AG04449 (cell line): Measurements from ENCODE around the gene ARV1.

Source experiments
- CTCF ChIA-PET: fragments of 350-600 bp; formaldehyde crosslinking; extraction: SDS; loops from one replicate; lab custom pipeline; 2021; ENCODE audit warnings: antibody characterized with exemption; lab: Yijun Ruan, JAX
- POLR2A ChIA-PET: fragments of 400-600, 350-600 bp; formaldehyde crosslinking; extraction: SDS; loops from one replicate; lab custom pipeline; 2020; ENCODE audit warnings: antibody characterized with exemption, inconsistent platforms; lab: Yijun Ruan, JAX
- DNase-seq: peaks from one replicate; pipeline ENCODE4 v3.0.0-alpha.2; 2010; ENCODE audit warnings: low read depth, low spot score
- H3K4me3 ChIP-seq: 2 replicates; pipeline ENCODE4 v1.5.1; 2011; ENCODE audit warnings: low read depth, mild to moderate bottlenecking, control low read depth, low read length
- TF ChIP-seq, protein P1 (sequence below): IDR thresholded peaks from one replicate; pipeline ENCODE4 v1.5.1; 2011; ENCODE audit warnings: mild to moderate bottlenecking, moderate library complexity, low read length, control low read depth, inconsistent platforms; ENCODE audit not compliant: insufficient read depth; ENCODE audit errors: missing control alignments

The ARV1 gene

DNA sequence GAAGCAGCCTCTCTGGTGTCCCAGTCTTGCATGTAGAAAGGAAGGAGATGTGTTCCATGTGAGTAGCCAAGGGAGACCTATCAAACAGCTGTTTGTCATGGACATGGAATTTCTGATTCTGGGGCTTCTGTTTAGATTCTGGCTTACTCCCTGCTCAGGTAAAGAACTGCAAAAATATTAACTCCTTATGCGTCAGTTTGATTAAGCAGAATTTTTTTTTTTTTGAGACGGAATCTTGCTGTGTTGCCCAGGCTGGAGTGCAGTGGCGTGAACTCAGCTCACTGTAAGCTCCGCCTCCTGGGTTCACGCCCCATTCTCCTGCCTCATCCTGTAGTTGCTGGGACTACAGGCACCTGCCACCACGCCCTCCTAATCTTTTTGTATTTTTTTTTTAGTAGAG lies 6.8 kb downstream of the ARV1 start:
- DNase-seq = no peak
- TF ChIP-seq, protein P1, sequence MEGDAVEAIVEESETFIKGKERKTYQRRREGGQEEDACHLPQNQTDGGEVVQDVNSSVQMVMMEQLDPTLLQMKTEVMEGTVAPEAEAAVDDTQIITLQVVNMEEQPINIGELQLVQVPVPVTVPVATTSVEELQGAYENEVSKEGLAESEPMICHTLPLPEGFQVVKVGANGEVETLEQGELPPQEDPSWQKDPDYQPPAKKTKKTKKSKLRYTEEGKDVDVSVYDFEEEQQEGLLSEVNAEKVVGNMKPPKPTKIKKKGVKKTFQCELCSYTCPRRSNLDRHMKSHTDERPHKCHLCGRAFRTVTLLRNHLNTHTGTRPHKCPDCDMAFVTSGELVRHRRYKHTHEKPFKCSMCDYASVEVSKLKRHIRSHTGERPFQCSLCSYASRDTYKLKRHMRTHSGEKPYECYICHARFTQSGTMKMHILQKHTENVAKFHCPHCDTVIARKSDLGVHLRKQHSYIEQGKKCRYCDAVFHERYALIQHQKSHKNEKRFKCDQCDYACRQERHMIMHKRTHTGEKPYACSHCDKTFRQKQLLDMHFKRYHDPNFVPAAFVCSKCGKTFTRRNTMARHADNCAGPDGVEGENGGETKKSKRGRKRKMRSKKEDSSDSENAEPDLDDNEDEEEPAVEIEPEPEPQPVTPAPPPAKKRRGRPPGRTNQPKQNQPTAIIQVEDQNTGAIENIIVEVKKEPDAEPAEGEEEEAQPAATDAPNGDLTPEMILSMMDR = no peak
- POLR2A ChIA-PET = no interaction called here
- H3K4me3 ChIP-seq = no peak overlapping the region
- CTCF ChIA-PET = interaction anchor here (1.5 kb wide), 1 partner anchor 221 kb away, joined by 3 read pairs; no protein-coding TSS in a partner anchor

DNA sequence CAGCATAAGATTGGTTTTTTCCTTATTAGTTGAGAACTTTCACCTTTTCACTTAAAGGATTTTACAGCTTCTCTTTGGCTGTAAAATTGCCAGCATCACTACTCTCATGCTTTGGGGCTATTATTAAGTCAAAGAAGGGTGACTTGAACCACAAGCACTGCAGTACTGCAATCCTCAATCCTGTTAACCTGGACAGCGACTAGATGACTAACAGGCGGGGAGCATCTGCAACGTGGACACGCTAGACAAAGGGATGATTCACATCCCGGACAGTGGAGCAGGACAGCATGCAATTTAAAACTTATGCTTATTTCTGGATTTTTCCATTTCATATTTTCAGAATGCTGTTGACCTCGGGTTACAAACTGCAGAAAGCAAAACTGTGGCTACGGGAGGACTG lies 8.1 kb downstream of the ARV1 start:
- ChIA-PET CTCF (interaction anchor here (1.4 to 2.5 kb wide), 3 partner anchors 12 to 220 kb away, joined by 3 to 10 read pairs (median 3); no protein-coding TSS in a partner anchor), POLR2A (interaction anchor here (0.7 kb wide), 1 partner anchor 8 kb away, joined by 3 read pairs; the partner anchor contains the start of genes ARV1 and TTC13)
- DNase-seq = peak; percentile 23
- H3K4me3 ChIP-seq = no peak overlapping the region
- TF ChIP-seq, protein P1 = no peak

DNA sequence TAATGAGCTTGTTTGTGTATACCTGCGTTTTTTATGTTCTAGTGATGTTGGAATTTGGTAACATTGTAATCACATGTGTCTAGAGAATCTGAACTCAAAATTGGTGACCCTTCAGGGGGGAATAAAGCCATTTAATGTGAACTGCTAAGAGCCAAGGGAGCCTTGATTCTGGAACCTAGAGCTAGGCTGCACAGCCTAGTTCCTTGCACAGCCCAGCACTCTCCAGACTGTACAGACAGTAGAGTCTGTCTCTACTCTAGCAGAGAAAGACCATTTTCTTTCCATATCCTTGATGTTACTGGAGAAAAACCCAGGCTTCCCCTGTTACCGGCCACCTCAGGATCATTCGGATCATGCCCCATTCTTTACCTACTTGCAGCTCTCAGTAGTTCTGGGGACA lies 8.6 kb downstream of the ARV1 start:
- CTCF ChIA-PET = interaction anchor here (0.9 to 2.5 kb wide), 4 partner anchors 11 to 200 kb away, joined by 3 to 10 read pairs (median 4); no protein-coding TSS in a partner anchor
- H3K4me3 ChIP-seq = no peak overlapping the region
- POLR2A ChIA-PET = interaction anchor here (0.7 kb wide), 2 partner anchors 9 to 152 kb away, joined by 3 read pairs; partner anchors contain the start of genes ARV1 and TTC13
- DNase-seq = no peak
- TF ChIP-seq, protein P1 = no peak

DNA sequence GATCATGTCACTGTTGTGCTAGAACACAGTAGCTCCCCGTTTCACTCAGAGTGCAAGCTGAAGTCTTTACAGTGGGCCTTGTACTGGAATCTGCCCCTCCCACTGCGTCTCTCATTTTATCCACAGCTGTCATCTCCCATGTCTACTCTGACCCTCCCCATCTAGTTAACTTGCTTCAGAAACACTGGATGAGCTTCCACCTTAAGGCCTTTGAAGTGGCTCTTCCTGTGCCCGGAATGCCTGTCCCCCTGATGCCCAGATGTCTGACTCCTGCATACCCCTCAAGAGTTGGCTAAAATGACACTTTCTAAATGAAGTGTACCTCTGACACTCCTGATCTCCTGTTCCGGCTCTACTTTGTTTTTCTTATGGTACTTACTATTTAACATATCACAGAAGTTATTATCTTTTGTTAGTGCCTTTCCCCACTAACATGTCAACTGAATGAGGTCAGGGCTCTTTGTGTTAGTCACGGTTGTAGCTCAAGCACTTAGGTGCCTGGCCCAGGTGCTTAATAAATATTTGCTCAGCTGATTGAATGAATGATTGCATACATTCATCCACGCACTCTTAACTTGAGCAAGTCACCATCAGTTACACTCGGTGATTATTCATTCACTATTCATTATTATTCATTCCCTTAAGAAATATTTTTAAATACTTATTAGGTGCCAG lies 13.3 kb downstream of the ARV1 start:
- no peak for DNase-seq
- POLR2A ChIA-PET = no interaction called here
- CTCF ChIA-PET = no interaction called here

DNA sequence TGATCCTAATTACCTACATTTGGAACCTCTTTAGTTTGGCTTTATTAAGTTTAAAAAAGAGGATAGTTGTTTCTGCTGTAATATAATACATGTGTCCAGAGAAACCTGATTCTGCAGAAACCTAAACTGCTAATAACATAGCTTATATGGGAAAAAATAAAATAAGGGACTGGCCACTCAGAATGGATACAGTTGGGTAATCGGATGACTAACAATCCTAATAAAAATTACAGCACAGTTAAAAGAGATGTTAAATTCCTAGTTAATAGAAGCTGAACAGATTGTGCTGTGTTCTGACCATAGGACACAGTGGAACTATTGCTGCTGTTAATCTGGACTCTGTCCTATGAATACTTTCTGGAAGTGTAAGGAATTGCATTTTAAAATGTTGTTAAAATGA lies 16.0 kb downstream of the ARV1 start:
- ChIA-PET CTCF (no interaction called here), POLR2A (no interaction called here)
- H3K4me3 ChIP-seq = no peak overlapping the region
- DNase-seq = no peak
- TF ChIP-seq, protein P1 = no peak

More for the DNA sequence above, 13.3 kb downstream of the ARV1 start:
- no peak overlapping the region for H3K4me3 ChIP-seq
- TF ChIP-seq, protein P1 = no peak

DNA sequence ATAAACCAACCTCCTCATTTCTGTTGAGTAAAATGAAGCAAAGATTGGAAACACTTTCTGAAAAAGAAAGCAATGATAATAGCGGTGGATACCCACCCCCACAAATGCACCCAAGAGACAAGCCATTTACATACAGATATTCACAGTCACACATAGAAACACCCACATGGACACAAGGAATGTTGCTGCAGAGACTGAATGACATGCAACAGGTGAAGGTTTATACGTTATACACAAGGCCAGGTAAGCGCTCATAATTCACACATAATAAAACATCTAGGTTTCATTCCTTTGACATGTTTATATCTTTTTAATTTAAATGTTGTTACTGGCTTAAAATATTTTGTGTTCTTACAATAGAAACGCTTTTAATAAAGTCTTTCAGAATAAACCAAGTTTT lies 21.3 kb downstream of the ARV1 start:
- TF ChIP-seq, protein P1 = no peak
- no peak overlapping the region for H3K4me3 ChIP-seq
- CTCF ChIA-PET = no interaction called here
- DNase-seq = no peak
- POLR2A ChIA-PET = no interaction called here
